ENCODE results near the gene ATXN2. TPM values are rescaled to one million over a fixed set of nuclear protein-coding genes. Genes with fewer than 3 reads are reported as not detected.
"Not testable (repeated sequence)": the region's sequence is repeated elsewhere in the genome, so short reads cannot be mapped to it uniquely, and the experiment has no call there.

ATXN2 gene
- total RNA-seq, 1 donor from 2014 or later = 69.4 TPM

DNA sequence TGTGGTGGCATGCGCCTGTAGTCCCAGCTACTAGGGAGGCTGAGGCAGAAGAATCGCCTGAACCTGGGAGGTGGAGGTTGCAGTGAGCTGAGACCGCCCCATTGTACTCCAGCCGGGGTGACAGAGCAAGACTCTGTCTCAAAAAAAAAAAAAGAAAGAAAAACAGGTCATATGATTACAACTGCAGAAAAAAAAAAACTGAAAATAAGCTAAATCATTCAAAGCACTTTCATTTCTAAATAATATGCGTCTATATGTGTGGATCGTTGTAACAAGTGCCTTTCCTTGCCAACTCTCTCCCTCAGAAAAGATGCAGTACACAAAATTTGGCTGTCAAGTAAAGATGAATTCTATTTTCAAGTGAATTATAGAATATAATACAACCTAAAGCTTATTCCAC, 42.4 kb downstream of the ATXN2 start:
- TF ChIP-seq, protein P1, sequence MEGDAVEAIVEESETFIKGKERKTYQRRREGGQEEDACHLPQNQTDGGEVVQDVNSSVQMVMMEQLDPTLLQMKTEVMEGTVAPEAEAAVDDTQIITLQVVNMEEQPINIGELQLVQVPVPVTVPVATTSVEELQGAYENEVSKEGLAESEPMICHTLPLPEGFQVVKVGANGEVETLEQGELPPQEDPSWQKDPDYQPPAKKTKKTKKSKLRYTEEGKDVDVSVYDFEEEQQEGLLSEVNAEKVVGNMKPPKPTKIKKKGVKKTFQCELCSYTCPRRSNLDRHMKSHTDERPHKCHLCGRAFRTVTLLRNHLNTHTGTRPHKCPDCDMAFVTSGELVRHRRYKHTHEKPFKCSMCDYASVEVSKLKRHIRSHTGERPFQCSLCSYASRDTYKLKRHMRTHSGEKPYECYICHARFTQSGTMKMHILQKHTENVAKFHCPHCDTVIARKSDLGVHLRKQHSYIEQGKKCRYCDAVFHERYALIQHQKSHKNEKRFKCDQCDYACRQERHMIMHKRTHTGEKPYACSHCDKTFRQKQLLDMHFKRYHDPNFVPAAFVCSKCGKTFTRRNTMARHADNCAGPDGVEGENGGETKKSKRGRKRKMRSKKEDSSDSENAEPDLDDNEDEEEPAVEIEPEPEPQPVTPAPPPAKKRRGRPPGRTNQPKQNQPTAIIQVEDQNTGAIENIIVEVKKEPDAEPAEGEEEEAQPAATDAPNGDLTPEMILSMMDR (IDR thresholded peaks at IDR 0.05; ENCODE audit: unreplicated experiment) = no peak
- Mint-ChIP-seq H3K4me3 (ENCODE audit: unreplicated experiment) (no peak overlapping the region), H3K36me3 (ENCODE audit: low read depth, unreplicated experiment) (peaks cover 16% of the 10 kb centered on the region), H3K4me1 (ENCODE audit: unreplicated experiment) (no peaks in the 10 kb centered on the region), H3K27ac (ENCODE audit: unreplicated experiment) (no peak overlapping the region), H3K9me3 (ENCODE audit: unreplicated experiment) (no peaks in the 10 kb centered on the region), H3K27me3 (ENCODE audit: unreplicated experiment) (no peaks in the 10 kb centered on the region)
- no peak for DNase-seq (ENCODE audit: low spot score)

DNA sequence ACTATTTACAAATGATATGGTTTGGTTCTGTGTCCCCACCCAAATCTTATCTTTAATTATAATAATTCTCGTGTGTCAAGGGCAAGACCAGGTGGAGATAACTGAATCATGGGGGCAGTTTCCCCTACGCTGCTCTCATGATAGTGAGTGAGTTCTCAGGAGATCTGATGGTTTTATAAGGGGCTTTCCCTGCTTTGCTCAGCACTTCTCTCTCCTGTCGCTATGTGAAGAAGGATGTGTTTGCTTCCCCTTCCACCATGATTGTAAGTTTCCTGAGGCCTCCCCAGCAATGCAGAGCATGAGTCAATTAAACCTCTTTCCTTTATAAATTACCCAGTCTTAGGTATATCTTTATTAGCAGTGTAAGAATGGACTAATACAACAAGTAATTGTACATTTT, 43.8 kb downstream of the ATXN2 start:
- H3K4me3 Mint-ChIP-seq (ENCODE audit: unreplicated experiment); DNase-seq (ENCODE audit: low spot score); H3K4me1 Mint-ChIP-seq (ENCODE audit: unreplicated experiment); H3K9me3 Mint-ChIP-seq (ENCODE audit: unreplicated experiment); H3K27me3 Mint-ChIP-seq (ENCODE audit: unreplicated experiment): not testable (repeated sequence)
- H3K27ac Mint-ChIP-seq (ENCODE audit: unreplicated experiment) = peak overlapping the region; percentile 57
- peaks cover 12% of the 10 kb centered on the region for H3K36me3 Mint-ChIP-seq (ENCODE audit: low read depth, unreplicated experiment)

DNA sequence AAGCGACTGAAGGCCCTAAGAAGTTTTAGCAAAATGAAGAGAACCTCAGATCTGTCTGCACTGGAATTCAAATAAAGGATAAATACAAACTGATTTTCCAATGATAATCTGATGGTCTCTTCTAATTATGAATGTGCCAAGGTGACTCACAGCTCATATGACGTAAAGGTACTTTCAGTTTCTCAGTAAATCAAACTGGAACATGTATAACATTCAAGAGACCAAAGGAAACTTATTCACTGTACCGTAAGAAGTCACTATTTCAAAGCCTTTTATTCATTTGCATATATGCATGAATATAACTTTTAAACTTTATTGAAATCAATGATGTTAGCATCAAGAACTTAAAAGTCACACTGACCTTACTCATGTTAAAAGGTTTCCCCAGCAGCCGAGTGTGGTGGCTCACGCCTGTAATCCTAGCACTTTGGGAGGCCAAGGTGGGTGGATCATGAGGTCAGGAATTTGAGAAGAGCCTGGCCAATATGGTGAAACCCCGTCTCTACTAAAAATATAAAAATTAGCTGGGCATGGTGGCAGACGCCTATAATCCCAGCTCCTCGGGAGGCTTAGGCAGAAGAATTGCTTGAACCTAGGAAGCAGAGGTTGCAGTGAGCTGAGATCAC, 52.2 kb downstream of the ATXN2 start:
- peaks cover 19% of the 10 kb centered on the region for H3K36me3 Mint-ChIP-seq (ENCODE audit: low read depth, unreplicated experiment)
- peaks cover 4% of the 10 kb centered on the region for H3K4me1 Mint-ChIP-seq (ENCODE audit: unreplicated experiment)
- peak overlapping the region; percentile 69 for H3K27ac Mint-ChIP-seq (ENCODE audit: unreplicated experiment)
- TF ChIP-seq, protein P1 (IDR thresholded peaks at IDR 0.05; ENCODE audit: unreplicated experiment) = no peak
- H3K9me3 Mint-ChIP-seq (ENCODE audit: unreplicated experiment) = no peaks in the 10 kb centered on the region
- no peak for DNase-seq (ENCODE audit: low spot score)
- no peaks in the 10 kb centered on the region for H3K27me3 Mint-ChIP-seq (ENCODE audit: unreplicated experiment)
- H3K4me3 Mint-ChIP-seq (ENCODE audit: unreplicated experiment) = no peak overlapping the region

DNA sequence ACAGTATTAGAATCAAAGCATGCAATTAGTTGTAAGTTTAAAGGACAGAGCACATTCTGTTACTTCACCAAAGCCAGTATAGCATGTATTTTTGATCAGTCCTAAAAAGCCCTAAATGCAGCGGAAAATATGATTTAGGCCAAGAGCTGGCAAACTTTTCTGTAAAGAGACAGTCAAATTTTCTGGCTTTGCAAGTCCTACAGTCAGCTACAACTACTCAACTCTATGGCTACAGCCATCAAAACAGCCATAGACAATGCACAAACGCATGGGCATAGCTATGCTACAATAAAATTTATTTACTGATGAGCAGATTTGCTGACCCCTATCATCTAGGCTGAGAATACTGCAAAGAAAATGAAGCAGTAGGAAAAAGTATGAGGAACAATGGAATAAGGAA, 52.9 kb downstream of the ATXN2 start:
- TF ChIP-seq, protein P1 (IDR thresholded peaks at IDR 0.05; ENCODE audit: unreplicated experiment) = no peak
- Mint-ChIP-seq H3K9me3 (ENCODE audit: unreplicated experiment) (no peaks in the 10 kb centered on the region), H3K27ac (ENCODE audit: unreplicated experiment) (peak overlapping the region; percentile 69), H3K4me1 (ENCODE audit: unreplicated experiment) (peaks cover 4% of the 10 kb centered on the region), H3K36me3 (ENCODE audit: low read depth, unreplicated experiment) (peaks cover 19% of the 10 kb centered on the region), H3K27me3 (ENCODE audit: unreplicated experiment) (no peaks in the 10 kb centered on the region), H3K4me3 (ENCODE audit: unreplicated experiment) (no peak overlapping the region)
- no peak for DNase-seq (ENCODE audit: low spot score)

DNA sequence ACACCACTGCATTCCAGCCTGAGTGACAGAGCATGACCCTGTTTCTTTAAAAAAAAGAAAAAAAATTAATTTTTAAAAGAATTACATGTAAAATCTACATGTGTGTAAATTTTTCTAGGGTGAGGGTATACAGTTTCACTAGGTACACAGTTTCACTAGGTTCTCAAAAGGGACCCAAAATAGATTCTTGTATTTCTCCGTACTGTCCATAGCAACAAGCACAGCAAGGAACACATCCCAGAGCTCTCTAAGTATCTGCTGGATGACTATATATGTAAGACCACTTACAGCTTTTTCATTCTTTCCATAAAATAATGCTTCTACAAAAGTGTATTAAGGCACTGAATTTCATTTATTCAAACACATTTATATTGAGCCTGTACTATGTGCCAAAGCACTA, 55.1 kb downstream of the ATXN2 start:
- Mint-ChIP-seq H3K36me3 (ENCODE audit: low read depth, unreplicated experiment) (peaks cover 19% of the 10 kb centered on the region), H3K27ac (ENCODE audit: unreplicated experiment) (no peak overlapping the region), H3K4me3 (ENCODE audit: unreplicated experiment) (peak overlapping the region; percentile 2), H3K4me1 (ENCODE audit: unreplicated experiment) (peaks cover 4% of the 10 kb centered on the region), H3K27me3 (ENCODE audit: unreplicated experiment) (no peaks in the 10 kb centered on the region), H3K9me3 (ENCODE audit: unreplicated experiment) (no peaks in the 10 kb centered on the region)
- TF ChIP-seq, protein P1 (IDR thresholded peaks at IDR 0.05; ENCODE audit: unreplicated experiment) = no peak
- DNase-seq (ENCODE audit: low spot score) = no peak

Data from endothelial cell (in vitro differentiated cells).